NB4 (cell line): Measurements from ENCODE around the gene TSKU.

Source experiments
- DNase-seq: peaks from one replicate; pipeline ENCODE4 v3.0.0; 2010; ENCODE audit warnings: low read depth
- H3K4me3 ChIP-seq: one replicate; pipeline ENCODE4 v1.5.1; 2011; ENCODE audit warnings: mild to moderate bottlenecking, low read depth, low read length, moderate library complexity
- MAX ChIP-seq: IDR thresholded peaks from 2 replicates; pipeline ENCODE4 v1.6.1; 2011; ENCODE audit warnings: low read depth, low read length
- MYC ChIP-seq: IDR thresholded peaks from 2 replicates; pipeline ENCODE4 v1.6.1; 2011; ENCODE audit warnings: low read depth, low read length
- POLR2A ChIP-seq: IDR thresholded peaks from 2 replicates; pipeline ENCODE4 v1.6.1; 2011; ENCODE audit warnings: mild to moderate bottlenecking; ENCODE audit not compliant: insufficient read length; ENCODE audit errors: extremely low read depth
- TF ChIP-seq, protein P1 (sequence below): IDR thresholded peaks from one replicate; pipeline ENCODE4 v1.5.1; 2012; ENCODE audit warnings: low read depth, low read length

Gene TSKU

GRCh38 chr11:76803023-76803422 lies 19.9 kb downstream of the TSKU start:
- H3K4me3 ChIP-seq = no peak overlapping the region
- TF ChIP-seq, protein P1, sequence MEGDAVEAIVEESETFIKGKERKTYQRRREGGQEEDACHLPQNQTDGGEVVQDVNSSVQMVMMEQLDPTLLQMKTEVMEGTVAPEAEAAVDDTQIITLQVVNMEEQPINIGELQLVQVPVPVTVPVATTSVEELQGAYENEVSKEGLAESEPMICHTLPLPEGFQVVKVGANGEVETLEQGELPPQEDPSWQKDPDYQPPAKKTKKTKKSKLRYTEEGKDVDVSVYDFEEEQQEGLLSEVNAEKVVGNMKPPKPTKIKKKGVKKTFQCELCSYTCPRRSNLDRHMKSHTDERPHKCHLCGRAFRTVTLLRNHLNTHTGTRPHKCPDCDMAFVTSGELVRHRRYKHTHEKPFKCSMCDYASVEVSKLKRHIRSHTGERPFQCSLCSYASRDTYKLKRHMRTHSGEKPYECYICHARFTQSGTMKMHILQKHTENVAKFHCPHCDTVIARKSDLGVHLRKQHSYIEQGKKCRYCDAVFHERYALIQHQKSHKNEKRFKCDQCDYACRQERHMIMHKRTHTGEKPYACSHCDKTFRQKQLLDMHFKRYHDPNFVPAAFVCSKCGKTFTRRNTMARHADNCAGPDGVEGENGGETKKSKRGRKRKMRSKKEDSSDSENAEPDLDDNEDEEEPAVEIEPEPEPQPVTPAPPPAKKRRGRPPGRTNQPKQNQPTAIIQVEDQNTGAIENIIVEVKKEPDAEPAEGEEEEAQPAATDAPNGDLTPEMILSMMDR = no peak
- no peak for TF ChIP-seq MYC
- no peak for TF ChIP-seq MAX
- TF ChIP-seq POLR2A = no peak
- DNase-seq = no peak

DNA sequence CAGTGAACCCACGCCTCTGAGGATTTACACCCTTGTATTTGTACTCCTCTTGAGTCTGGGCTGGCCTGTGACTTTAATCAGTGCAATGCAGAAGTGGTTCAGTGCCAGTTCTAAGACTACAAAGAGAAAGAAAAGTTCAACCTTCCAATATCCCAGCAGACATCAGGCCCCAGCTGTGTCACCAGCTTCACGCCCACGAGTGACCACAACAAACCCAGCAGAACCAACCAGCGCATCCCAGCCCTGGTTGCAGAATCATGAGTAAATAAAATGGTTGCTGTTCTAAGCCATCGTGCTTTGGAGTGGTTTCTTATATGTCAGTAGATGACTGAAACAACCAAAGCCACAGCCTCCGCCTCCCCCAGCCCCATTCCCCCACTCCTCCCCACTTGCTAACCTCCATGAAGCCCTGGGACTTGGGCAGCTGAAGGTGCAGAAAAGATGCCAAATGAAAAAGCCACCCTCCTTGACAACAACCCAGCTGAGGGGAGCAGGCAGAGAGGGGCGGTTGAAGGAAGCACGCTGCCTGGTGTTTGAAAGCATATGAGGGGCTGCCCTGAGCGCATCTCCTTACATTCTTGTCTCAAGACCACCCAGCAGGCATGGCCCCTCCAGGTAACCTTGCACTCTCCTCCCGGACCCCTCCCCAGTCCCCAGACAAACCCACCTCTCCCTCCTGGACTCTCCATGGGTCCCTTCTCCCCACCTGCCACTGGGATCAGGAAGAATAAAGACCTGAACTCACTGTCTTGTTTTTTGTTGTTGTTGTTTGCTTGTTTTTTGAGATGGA lies 20.9 kb downstream of the TSKU start:
- no peak overlapping the region for H3K4me3 ChIP-seq
- no peak for DNase-seq
- TF ChIP-seq POLR2A = no peak
- TF ChIP-seq, protein P1 = no peak
- no peak for TF ChIP-seq MYC
- TF ChIP-seq MAX = no peak

DNA sequence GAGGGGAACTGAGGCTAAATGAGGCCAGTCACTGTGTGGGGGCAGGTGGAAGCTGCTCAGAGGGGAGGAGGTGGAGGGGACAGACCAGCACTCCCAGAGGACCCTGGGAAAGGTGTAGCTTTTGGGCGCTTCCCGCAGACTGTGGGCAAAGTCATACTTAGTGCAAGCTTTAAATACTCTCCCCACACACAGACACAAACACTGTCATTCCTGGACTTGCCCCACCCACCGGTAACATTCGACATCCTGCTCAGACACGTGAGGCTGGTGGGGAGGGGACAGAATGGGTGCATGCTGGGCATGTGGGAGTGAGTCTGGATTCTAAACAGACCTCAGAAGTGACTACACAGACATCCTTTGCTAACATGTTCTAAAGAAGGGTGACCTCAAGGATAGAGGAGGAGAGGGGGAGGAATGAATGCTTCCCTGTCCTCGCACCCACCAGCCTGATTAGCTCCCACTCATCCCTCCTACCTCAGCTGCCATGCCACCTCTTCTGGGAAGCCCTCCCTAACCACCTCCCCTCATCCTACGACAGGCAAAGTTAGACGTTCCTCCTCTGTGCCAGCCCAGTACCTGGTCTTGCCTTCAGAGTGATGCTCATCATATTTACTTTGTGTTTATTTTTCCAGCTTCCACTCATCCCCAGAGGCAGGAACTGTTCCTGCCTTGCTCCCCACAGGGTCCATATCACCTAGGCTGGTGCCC lies 22.2 kb downstream of the TSKU start:
- 0 out of 2 replicates have a peak, but pooled peaks have one; percentile 6 for TF ChIP-seq MAX
- TF ChIP-seq POLR2A = no peak
- H3K4me3 ChIP-seq = no peak overlapping the region
- DNase-seq = no peak

- no peak for DNase-seq
- TF ChIP-seq, protein P1 = no peak
- TF ChIP-seq MAX (no peak), POLR2A (no peak), MYC (no peak)
- no peak overlapping the region for H3K4me3 ChIP-seq
Observed at GRCh38 chr11:76806131-76806530, 23.0 kb downstream of the TSKU start.

GRCh38 chr11:76806608-76807205 lies 23.6 kb downstream of the TSKU start:
- DNase-seq = no peak
- TF ChIP-seq MYC = no peak
- TF ChIP-seq, protein P1 = no peak
- no peak for TF ChIP-seq MAX
- TF ChIP-seq POLR2A = no peak
- H3K4me3 ChIP-seq = no peak overlapping the region
